DMS 273 treated with DMSO at 0.1 percent for 48 hours (cell line): ENCODE measurements around the gene MRPL24.

Experiments used
- DNase-seq: peaks from one replicate; lab custom pipeline; 2025; lab: John Stamatoyannopoulos, UW

MRPL24 gene

GRCh38 chr1:156692441-156692924 is 48.4 kb downstream of the MRPL24 start:
- no peak for DNase-seq

GRCh38 chr1:156691665-156692440 is 49.0 kb downstream of the MRPL24 start:
- no peak for DNase-seq

- DNase-seq: no peak
Observed at GRCh38 chr1:156691191-156691590, 49.7 kb downstream of the MRPL24 start.

GRCh38 chr1:156690675-156691036 is 50.2 kb downstream of the MRPL24 start:
- DNase-seq: no peak

GRCh38 chr1:156689953-156690674 is 50.8 kb downstream of the MRPL24 start:
- DNase-seq: no peak

- DNase-seq: peak; percentile 62
Observed at GRCh38 chr1:156689035-156689952, 51.6 kb downstream of the MRPL24 start.
